ENCODE results near the gene ADGRG4. TPM values are rescaled to one million over a fixed set of nuclear protein-coding genes. Genes with fewer than 3 reads are reported as not detected.

ADGRG4 gene
- total RNA-seq, 3 donors from 2014 or later (not counting 1 experiment from before 2014, with no cell fraction given): not detected

DNA sequence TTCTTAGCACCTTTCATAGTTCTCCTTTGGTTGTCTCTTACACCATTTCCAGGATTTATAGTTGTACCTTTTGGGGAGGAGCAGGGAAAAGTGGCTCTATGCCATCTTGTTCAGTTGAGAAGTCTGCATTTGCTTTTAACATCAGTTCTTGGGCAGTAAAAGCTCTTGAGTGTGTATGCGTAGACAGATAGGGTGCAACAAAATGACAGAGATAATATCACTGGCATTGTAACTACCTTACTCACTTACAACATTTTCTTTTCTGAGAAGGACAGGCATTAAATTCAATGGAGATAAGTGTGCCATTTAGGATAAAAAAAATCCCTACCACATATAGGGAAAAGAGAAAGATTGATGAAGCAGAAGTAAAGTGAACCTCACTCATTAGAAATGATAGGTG, 38.9 kb downstream of the ADGRG4 start:
- no peak overlapping the region for H3K27ac Mint-ChIP-seq
- H3K9me3 Mint-ChIP-seq: no peaks in the 10 kb centered on the region
- H3K4me1 Mint-ChIP-seq: no peaks in the 10 kb centered on the region
- Histone ChIP-seq H3K27ac (ENCODE audit: low read length) (no peak overlapping the region), H3K9me3 (ENCODE audit: control insufficient read depth, insufficient read depth, low read length) (no peaks in the 10 kb centered on the region), H3K27me3 (ENCODE audit: control insufficient read depth, insufficient read depth, low read length) (peaks cover 2% of the 10 kb centered on the region), H3K36me3 (ENCODE audit: control insufficient read depth, insufficient read depth, low read length) (no peaks in the 10 kb centered on the region), H3K4me3 (ENCODE audit: low read length) (no peak overlapping the region), H3K4me1 (ENCODE audit: control insufficient read depth, insufficient read depth, low read length) (no peaks in the 10 kb centered on the region)
- DNase-seq (no peak), ATAC-seq (no peak)
- TF ChIP-seq, protein P1, sequence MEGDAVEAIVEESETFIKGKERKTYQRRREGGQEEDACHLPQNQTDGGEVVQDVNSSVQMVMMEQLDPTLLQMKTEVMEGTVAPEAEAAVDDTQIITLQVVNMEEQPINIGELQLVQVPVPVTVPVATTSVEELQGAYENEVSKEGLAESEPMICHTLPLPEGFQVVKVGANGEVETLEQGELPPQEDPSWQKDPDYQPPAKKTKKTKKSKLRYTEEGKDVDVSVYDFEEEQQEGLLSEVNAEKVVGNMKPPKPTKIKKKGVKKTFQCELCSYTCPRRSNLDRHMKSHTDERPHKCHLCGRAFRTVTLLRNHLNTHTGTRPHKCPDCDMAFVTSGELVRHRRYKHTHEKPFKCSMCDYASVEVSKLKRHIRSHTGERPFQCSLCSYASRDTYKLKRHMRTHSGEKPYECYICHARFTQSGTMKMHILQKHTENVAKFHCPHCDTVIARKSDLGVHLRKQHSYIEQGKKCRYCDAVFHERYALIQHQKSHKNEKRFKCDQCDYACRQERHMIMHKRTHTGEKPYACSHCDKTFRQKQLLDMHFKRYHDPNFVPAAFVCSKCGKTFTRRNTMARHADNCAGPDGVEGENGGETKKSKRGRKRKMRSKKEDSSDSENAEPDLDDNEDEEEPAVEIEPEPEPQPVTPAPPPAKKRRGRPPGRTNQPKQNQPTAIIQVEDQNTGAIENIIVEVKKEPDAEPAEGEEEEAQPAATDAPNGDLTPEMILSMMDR (IDR thresholded peaks at IDR 0.05): no peak
- no peak overlapping the region for H3K4me3 Mint-ChIP-seq
- intact Hi-C loops (cut with micrococcal nuclease): no loop called here
- peaks cover 3 to 20% of the 10 kb centered on the region in 2 donors for H3K27me3 Mint-ChIP-seq (ENCODE audit: low read depth in 2 of 2)
- H3K36me3 Mint-ChIP-seq: no peaks in the 10 kb centered on the region
- no CpG with 5 or more reads among the region's 1 CpG for WGBS (ENCODE audit: insufficient coverage)

DNA sequence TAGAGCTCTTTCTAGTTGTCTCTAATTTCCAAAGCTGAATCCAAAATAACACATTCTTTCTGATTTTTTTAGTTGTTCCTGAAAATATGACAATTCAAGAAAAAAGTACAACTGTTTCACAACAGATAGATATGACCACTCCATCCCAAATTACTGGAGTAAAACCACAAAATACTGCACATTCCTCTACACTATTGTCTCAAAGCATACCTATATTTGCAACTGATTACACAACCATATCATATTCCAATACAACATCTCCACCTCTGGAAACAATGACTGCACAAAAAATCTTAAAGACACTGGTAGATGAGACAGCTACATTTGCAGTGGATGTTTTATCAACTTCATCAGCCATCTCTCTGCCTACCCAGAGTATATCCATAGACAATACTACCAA, 43.6 kb downstream of the ADGRG4 start:
- intact Hi-C loops (cut with micrococcal nuclease): no loop called here
- Mint-ChIP-seq H3K9me3 (no peaks in the 10 kb centered on the region), H3K36me3 (no peaks in the 10 kb centered on the region), H3K27me3 (ENCODE audit: low read depth in 2 of 2) (peaks cover 6 to 10% of the 10 kb centered on the region in 2 donors), H3K4me1 (no peaks in the 10 kb centered on the region), H3K27ac (no peak overlapping the region), H3K4me3 (no peak overlapping the region)
- TF ChIP-seq, protein P1 (IDR thresholded peaks at IDR 0.05): no peak
- H3K4me1 ChIP-seq (ENCODE audit: control insufficient read depth, insufficient read depth, low read length): no peaks in the 10 kb centered on the region
- DNase-seq (no peak), ATAC-seq (no peak)
- H3K9me3 ChIP-seq (ENCODE audit: control insufficient read depth, insufficient read depth, low read length): no peaks in the 10 kb centered on the region
- H3K27me3 ChIP-seq (ENCODE audit: control insufficient read depth, insufficient read depth, low read length): no peaks in the 10 kb centered on the region
- no peak overlapping the region for H3K4me3 ChIP-seq (ENCODE audit: low read length)
- no peaks in the 10 kb centered on the region for H3K36me3 ChIP-seq (ENCODE audit: control insufficient read depth, insufficient read depth, low read length)
- no peak overlapping the region for H3K27ac ChIP-seq (ENCODE audit: low read length)

DNA sequence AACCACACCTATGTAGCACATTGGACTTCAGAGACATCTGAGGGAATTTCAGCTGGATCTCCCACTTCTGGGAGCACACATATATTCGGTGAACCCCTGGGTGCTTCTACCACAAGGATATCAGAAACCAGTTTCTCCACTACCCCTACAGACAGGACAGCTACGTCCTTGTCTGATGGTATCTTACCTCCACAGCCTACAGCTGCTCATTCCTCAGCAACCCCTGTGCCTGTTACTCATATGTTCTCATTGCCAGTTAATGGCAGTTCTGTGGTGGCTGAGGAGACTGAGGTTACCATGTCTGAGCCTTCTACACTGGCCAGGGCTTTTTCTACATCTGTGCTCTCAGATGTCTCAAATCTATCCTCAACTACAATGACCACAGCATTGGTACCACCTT, 45.7 kb downstream of the ADGRG4 start:
- ATAC-seq (no peak), DNase-seq (no peak)
- no peaks in the 10 kb centered on the region for H3K9me3 ChIP-seq (ENCODE audit: control insufficient read depth, insufficient read depth, low read length)
- no peaks in the 10 kb centered on the region for H3K27me3 ChIP-seq (ENCODE audit: control insufficient read depth, insufficient read depth, low read length)
- no peaks in the 10 kb centered on the region for H3K9me3 Mint-ChIP-seq
- H3K4me3 ChIP-seq (ENCODE audit: low read length): no peak overlapping the region
- no peaks in the 10 kb centered on the region for H3K4me1 Mint-ChIP-seq
- no peak overlapping the region for H3K4me3 Mint-ChIP-seq
- WGBS (ENCODE audit: insufficient coverage): 82% methylated on average over 2 of the region's 2 CpGs
- no peaks in the 10 kb centered on the region for H3K36me3 ChIP-seq (ENCODE audit: control insufficient read depth, insufficient read depth, low read length)
- TF ChIP-seq, protein P1 (IDR thresholded peaks at IDR 0.05): no peak
- no peaks in the 10 kb centered on the region for H3K4me1 ChIP-seq (ENCODE audit: control insufficient read depth, insufficient read depth, low read length)
- H3K27me3 Mint-ChIP-seq (ENCODE audit: low read depth in 2 of 2): peaks cover 0 to 10% of the 10 kb centered on the region in 2 donors
- intact Hi-C loops (cut with micrococcal nuclease): no loop called here
- H3K27ac ChIP-seq (ENCODE audit: low read length): no peak overlapping the region
- H3K27ac Mint-ChIP-seq: no peak overlapping the region
- H3K36me3 Mint-ChIP-seq: no peaks in the 10 kb centered on the region

DNA sequence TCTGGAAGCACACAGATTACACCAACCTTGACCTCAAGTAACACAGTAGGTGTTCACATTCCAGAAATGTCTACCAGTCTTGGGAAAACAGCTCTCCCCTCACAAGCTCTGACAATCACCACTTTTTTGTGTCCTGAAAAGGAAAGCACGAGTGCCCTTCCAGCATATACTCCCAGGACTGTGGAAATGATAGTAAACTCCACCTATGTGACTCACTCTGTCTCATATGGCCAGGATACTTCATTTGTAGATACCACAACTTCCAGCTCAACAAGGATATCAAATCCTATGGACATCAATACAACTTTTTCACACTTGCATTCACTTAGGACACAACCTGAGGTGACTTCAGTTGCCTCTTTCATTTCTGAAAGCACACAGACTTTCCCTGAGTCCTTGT, 46.9 kb downstream of the ADGRG4 start:
- Histone ChIP-seq H3K27ac (ENCODE audit: low read length) (no peak overlapping the region), H3K27me3 (ENCODE audit: control insufficient read depth, insufficient read depth, low read length) (no peaks in the 10 kb centered on the region), H3K9me3 (ENCODE audit: control insufficient read depth, insufficient read depth, low read length) (no peaks in the 10 kb centered on the region), H3K36me3 (ENCODE audit: control insufficient read depth, insufficient read depth, low read length) (no peaks in the 10 kb centered on the region), H3K4me1 (ENCODE audit: control insufficient read depth, insufficient read depth, low read length) (no peaks in the 10 kb centered on the region), H3K4me3 (ENCODE audit: low read length) (no peak overlapping the region)
- 75% methylated on average over 1 of the region's 1 CpG for WGBS (ENCODE audit: insufficient coverage)
- Mint-ChIP-seq H3K4me1 (no peaks in the 10 kb centered on the region), H3K36me3 (no peaks in the 10 kb centered on the region), H3K4me3 (no peak overlapping the region), H3K27me3 (ENCODE audit: low read depth in 2 of 2) (peaks cover 4 to 10% of the 10 kb centered on the region in 2 donors), H3K9me3 (no peaks in the 10 kb centered on the region), H3K27ac (no peak overlapping the region)
- intact Hi-C loops (cut with micrococcal nuclease): no loop called here
- no peak for DNase-seq
- TF ChIP-seq, protein P1 (IDR thresholded peaks at IDR 0.05): no peak
- ATAC-seq: no peak
